Liver (tissue), 9 donors: ENCODE results near the gene COL10A1. TPM values are rescaled to one million over a fixed set of nuclear protein-coding genes. Genes with fewer than 3 reads are reported as not detected.

Source experiments
- DNase-seq: peaks from one replicate; pipeline ENCODE4 v3.0.0-alpha.2; 2017; ENCODE audit warnings: low spot score
- H3K27ac ChIP-seq, 2 donors: one replicate each; pipeline ENCODE4 v1.7.0; 2013; ENCODE audit warnings: inconsistent platforms in 2 of 2, low read length in 2 of 2, control low read depth in 1 of 2, low read depth in 1 of 2, mild to moderate bottlenecking in 1 of 2
- H3K27me3 ChIP-seq, 4 donors: one replicate each; pipeline versions ENCODE4 v1.6.1 to v1.7.0; 2013; ENCODE audit warnings: low read length in 3 of 4, inconsistent platforms in 1 of 4, mild to moderate bottlenecking in 1 of 4, moderate library complexity in 1 of 4; ENCODE audit not compliant: control insufficient read depth in 4 of 4, insufficient read depth in 4 of 4
- H3K36me3 ChIP-seq, 4 donors: one replicate each; pipeline versions ENCODE4 v1.6.1 to v1.7.0; 2013; ENCODE audit warnings: low read length in 3 of 4, mild to moderate bottlenecking in 3 of 4, low read depth in 1 of 4, moderate library complexity in 1 of 4; ENCODE audit not compliant: control insufficient read depth in 4 of 4, insufficient read depth in 3 of 4
- H3K4me1 ChIP-seq, 4 donors: one replicate each; pipeline versions ENCODE4 v1.6.1 to v1.7.0; 2013; ENCODE audit warnings: low read length in 3 of 4, mild to moderate bottlenecking in 3 of 4, moderate library complexity in 1 of 4; ENCODE audit not compliant: control insufficient read depth in 4 of 4, insufficient read depth in 4 of 4
- H3K4me3 ChIP-seq, 3 donors: one replicate each; pipeline versions ENCODE4 v1.6.1 to v1.7.0; 2013; ENCODE audit warnings: low read length in 3 of 3, control low read depth in 1 of 3, low read depth in 1 of 3, mild to moderate bottlenecking in 1 of 3
- H3K9ac ChIP-seq, 2 donors: one replicate each; pipeline ENCODE4 v1.7.0; 2013; ENCODE audit warnings: low read length in 2 of 2, mild to moderate bottlenecking in 2 of 2, moderate library complexity in 2 of 2, control low read depth in 1 of 2, low read depth in 1 of 2
- H3K9me3 ChIP-seq, 4 donors: one replicate each; pipeline versions ENCODE4 v1.6.1 to v1.7.0; 2013; ENCODE audit warnings: low read length in 3 of 4; ENCODE audit not compliant: control insufficient read depth in 4 of 4
- EGR1 ChIP-seq, 2 donors: IDR thresholded peaks; 2 replicates each; pipeline ENCODE4 v1.6.1; 2016 to 2018; ENCODE audit warnings: antibody characterized with exemption in 2 of 2, low read depth in 2 of 2
- FOXA1 ChIP-seq: IDR thresholded peaks from 2 replicates; pipeline ENCODE4 v1.6.1; 2016; ENCODE audit warnings: antibody characterized with exemption
- FOXA2 ChIP-seq: IDR thresholded peaks from 2 replicates; pipeline ENCODE4 v1.6.1; 2016; ENCODE audit warnings: antibody characterized with exemption
- GABPA ChIP-seq, 2 donors: IDR thresholded peaks in 1 of 2; conservative IDR thresholded peaks in 1 of 2; 2 replicates each; pipeline ENCODE4 v1.6.1; 2016; ENCODE audit warnings: antibody characterized with exemption in 2 of 2, mild to moderate bottlenecking in 1 of 2, moderate library complexity in 1 of 2
- HNF4A ChIP-seq, 2 donors: conservative IDR thresholded peaks; 2 replicates each; pipeline ENCODE4 v1.6.1; 2016; ENCODE audit warnings: antibody characterized with exemption in 2 of 2, mild to moderate bottlenecking in 2 of 2
- HNF4G ChIP-seq: IDR thresholded peaks from 2 replicates; pipeline ENCODE4 v1.6.1; 2016; ENCODE audit warnings: antibody characterized with exemption
- JUND ChIP-seq, 2 donors: IDR thresholded peaks; 2 replicates each; pipeline ENCODE4 v1.6.1; 2016; ENCODE audit warnings: antibody characterized with exemption in 2 of 2
- NR2F2 ChIP-seq: IDR thresholded peaks from 2 replicates; pipeline ENCODE4 v1.6.1; 2016; ENCODE audit warnings: antibody characterized with exemption
- RAD21 ChIP-seq, 2 donors: IDR thresholded peaks; 2 replicates each; pipeline ENCODE4 v1.6.1; 2016; ENCODE audit warnings: antibody characterized with exemption in 2 of 2, mild to moderate bottlenecking in 2 of 2
- RXRA ChIP-seq, 2 donors: IDR thresholded peaks; 2 replicates each; pipeline ENCODE4 v1.6.1; 2017 to 2018; ENCODE audit warnings: antibody characterized with exemption in 2 of 2, mild to moderate bottlenecking in 1 of 2
- SP1 ChIP-seq: IDR thresholded peaks from 2 replicates; pipeline ENCODE4 v1.6.1; 2018; ENCODE audit warnings: antibody characterized with exemption, mild to moderate bottlenecking
- TAF1 ChIP-seq: conservative IDR thresholded peaks from 2 replicates; pipeline ENCODE4 v1.6.1; 2016; ENCODE audit warnings: antibody characterized with exemption, mild to moderate bottlenecking
- YY1 ChIP-seq: IDR thresholded peaks from 2 replicates; pipeline ENCODE4 v1.6.1; 2016; ENCODE audit warnings: antibody characterized with exemption, mild to moderate bottlenecking
- WGBS: extraction: QIAGEN DNeasy Blood & Tissue Kit; methylation state at CpG from one replicate; pipeline ENCODE4 v1.1.7; 2013; 5-methylcytosine and 5-hydroxymethylcytosine counted together
- polyA plus RNA-seq, 2 donors: library from polyadenylated mRNA; stranded (reverse) in 1 of 2; unstranded in 1 of 2; fragments of 200-250 nt in 1 of 2; fragments of >200 nt in 1 of 2; fragmentation: Nextera tagmentation in 1 of 2; extraction: Ambion mirVana in 1 of 2; gene quantifications; one replicate each; pipeline versions ENCODE4 v1.2.1 to v1.2.3, GENCODE V29; 2013 to 2015
- total RNA-seq, 2 donors: library from RNA; depleted of rRNA; stranded (reverse); fragments of >200 nt; gene quantifications; one replicate each; pipeline ENCODE4 v1.2.3, GENCODE V29; 2014
- TF ChIP-seq, protein P1 (sequence below): IDR thresholded peaks from 2 replicates; pipeline ENCODE4 v1.6.1; 2016; ENCODE audit warnings: antibody characterized with exemption
- TF ChIP-seq, protein P2 (sequence below): IDR thresholded peaks from 2 replicates; pipeline ENCODE4 v1.6.1; 2016; ENCODE audit warnings: antibody characterized with exemption
- TF ChIP-seq, protein P3 (sequence below): IDR thresholded peaks from 2 replicates; pipeline ENCODE4 v1.6.1; 2016; ENCODE audit warnings: antibody characterized with exemption, mild to moderate bottlenecking
- TF ChIP-seq, protein P4 (sequence below): IDR thresholded peaks from 2 replicates; pipeline ENCODE4 v1.6.1; 2016; ENCODE audit warnings: antibody characterized with exemption
- TF ChIP-seq, protein P5 (sequence below): fragments of 150-350 bp; IDR thresholded peaks from 2 replicates; pipeline ENCODE4 v1.5.1; 2017; ENCODE audit warnings: improper control_type of control experiment, low read depth, low read length; ENCODE audit not compliant: missing input control
- donor health status: healthy.
- donor health status: healthy.
- donor health status: healthy.
- donor health status: healthy.
- donor health status: healthy.

The COL10A1 gene
- total and polyA plus RNA-seq, 4 donors: 0.01 to 0.15 TPM; not detected in 2

DNA sequence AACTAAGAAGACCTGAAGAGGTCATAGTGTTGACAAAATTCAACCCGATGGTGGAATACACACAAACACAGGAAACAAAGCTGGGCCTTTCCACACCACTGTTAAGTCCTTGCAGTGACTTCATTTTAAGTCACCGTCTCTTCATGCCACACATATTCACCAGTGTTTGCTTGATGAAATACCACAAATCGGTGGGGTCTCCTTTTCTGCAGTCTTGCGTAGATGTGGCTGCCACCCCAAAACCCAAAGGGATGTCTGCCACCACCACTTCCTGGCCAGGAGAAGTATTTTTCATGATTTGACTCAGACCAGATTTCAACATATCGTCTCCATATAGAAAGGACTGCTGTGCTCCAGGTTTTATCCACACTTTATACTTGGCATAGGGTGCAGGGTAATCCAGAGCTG is 11.0 kb upstream of the COL10A1 start (continued):
- TF ChIP-seq, protein P1, sequence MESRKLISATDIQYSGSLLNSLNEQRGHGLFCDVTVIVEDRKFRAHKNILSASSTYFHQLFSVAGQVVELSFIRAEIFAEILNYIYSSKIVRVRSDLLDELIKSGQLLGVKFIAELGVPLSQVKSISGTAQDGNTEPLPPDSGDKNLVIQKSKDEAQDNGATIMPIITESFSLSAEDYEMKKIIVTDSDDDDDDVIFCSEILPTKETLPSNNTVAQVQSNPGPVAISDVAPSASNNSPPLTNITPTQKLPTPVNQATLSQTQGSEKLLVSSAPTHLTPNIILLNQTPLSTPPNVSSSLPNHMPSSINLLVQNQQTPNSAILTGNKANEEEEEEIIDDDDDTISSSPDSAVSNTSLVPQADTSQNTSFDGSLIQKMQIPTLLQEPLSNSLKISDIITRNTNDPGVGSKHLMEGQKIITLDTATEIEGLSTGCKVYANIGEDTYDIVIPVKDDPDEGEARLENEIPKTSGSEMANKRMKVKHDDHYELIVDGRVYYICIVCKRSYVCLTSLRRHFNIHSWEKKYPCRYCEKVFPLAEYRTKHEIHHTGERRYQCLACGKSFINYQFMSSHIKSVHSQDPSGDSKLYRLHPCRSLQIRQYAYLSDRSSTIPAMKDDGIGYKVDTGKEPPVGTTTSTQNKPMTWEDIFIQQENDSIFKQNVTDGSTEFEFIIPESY: no peak
- TF ChIP-seq TAF1: no peak

DNA sequence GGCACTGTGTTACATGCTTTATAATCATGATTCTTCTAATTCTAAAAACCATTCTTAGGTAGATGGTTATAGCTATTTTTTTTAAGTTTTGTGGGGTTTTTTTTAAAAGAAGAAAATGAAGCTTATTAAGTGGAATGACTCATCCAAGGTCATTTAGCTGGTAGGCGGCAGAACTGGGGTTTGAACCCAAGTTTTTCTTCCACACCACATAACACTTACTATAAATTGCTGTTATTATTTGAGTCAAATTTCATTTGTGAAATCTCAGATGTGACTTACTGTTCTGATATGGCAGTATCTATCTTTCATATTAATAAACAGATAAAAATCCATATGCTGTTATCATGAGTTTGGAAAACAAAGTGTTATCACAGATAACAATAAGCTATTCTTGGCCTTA is 10.4 kb upstream of the COL10A1 start:
- 95% methylated on average over 1 of the region's 1 CpG for WGBS
- no peak for DNase-seq
- TF ChIP-seq GABPA (IDR thresholded peaks at IDR 0.05 in 1 of 2, conservative IDR thresholded peaks at IDR 0.05 in 1 of 2) (no peak), TAF1 (no peak), NR2F2 (no peak), RAD21 (IDR thresholded peaks at IDR 0.05) (no peak), YY1 (no peak), EGR1 (IDR thresholded peaks at IDR 0.05; ENCODE audit: low read depth in 2 of 2) (no peak), FOXA2 (no peak), HNF4G (no peak), JUND (IDR thresholded peaks at IDR 0.05) (no peak), RXRA (IDR thresholded peaks at IDR 0.05) (no peak), SP1 (no peak), HNF4A (conservative IDR thresholded peaks at IDR 0.05) (no peak), FOXA1 (no peak)
- TF ChIP-seq, protein P2, sequence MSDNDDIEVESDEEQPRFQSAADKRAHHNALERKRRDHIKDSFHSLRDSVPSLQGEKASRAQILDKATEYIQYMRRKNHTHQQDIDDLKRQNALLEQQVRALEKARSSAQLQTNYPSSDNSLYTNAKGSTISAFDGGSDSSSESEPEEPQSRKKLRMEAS: no peak
- TF ChIP-seq, protein P3, sequence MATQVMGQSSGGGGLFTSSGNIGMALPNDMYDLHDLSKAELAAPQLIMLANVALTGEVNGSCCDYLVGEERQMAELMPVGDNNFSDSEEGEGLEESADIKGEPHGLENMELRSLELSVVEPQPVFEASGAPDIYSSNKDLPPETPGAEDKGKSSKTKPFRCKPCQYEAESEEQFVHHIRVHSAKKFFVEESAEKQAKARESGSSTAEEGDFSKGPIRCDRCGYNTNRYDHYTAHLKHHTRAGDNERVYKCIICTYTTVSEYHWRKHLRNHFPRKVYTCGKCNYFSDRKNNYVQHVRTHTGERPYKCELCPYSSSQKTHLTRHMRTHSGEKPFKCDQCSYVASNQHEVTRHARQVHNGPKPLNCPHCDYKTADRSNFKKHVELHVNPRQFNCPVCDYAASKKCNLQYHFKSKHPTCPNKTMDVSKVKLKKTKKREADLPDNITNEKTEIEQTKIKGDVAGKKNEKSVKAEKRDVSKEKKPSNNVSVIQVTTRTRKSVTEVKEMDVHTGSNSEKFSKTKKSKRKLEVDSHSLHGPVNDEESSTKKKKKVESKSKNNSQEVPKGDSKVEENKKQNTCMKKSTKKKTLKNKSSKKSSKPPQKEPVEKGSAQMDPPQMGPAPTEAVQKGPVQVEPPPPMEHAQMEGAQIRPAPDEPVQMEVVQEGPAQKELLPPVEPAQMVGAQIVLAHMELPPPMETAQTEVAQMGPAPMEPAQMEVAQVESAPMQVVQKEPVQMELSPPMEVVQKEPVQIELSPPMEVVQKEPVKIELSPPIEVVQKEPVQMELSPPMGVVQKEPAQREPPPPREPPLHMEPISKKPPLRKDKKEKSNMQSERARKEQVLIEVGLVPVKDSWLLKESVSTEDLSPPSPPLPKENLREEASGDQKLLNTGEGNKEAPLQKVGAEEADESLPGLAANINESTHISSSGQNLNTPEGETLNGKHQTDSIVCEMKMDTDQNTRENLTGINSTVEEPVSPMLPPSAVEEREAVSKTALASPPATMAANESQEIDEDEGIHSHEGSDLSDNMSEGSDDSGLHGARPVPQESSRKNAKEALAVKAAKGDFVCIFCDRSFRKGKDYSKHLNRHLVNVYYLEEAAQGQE: no peak
- TF ChIP-seq, protein P1: no peak
- TF ChIP-seq, protein P4, sequence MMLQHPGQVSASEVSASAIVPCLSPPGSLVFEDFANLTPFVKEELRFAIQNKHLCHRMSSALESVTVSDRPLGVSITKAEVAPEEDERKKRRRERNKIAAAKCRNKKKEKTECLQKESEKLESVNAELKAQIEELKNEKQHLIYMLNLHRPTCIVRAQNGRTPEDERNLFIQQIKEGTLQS: no peak
- TF ChIP-seq, protein P5, sequence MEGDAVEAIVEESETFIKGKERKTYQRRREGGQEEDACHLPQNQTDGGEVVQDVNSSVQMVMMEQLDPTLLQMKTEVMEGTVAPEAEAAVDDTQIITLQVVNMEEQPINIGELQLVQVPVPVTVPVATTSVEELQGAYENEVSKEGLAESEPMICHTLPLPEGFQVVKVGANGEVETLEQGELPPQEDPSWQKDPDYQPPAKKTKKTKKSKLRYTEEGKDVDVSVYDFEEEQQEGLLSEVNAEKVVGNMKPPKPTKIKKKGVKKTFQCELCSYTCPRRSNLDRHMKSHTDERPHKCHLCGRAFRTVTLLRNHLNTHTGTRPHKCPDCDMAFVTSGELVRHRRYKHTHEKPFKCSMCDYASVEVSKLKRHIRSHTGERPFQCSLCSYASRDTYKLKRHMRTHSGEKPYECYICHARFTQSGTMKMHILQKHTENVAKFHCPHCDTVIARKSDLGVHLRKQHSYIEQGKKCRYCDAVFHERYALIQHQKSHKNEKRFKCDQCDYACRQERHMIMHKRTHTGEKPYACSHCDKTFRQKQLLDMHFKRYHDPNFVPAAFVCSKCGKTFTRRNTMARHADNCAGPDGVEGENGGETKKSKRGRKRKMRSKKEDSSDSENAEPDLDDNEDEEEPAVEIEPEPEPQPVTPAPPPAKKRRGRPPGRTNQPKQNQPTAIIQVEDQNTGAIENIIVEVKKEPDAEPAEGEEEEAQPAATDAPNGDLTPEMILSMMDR: no peak
- Histone ChIP-seq H3K27ac (no peak overlapping the region), H3K27me3 (no peaks in the 10 kb centered on the region), H3K9ac (no peak overlapping the region), H3K4me1 (no peaks in the 10 kb centered on the region), H3K36me3 (peaks cover 0 to 8% (median 0%) of the 10 kb centered on the region in 4 donors), H3K4me3 (no peak overlapping the region), H3K9me3 (no peaks in the 10 kb centered on the region)
